ENCODE results near the gene SYT2.

The SYT2 gene

GRCh38 chr1:202671399-202671798, 38.9 kb downstream of the SYT2 start:
- no peak for DNase-seq

- no peak for DNase-seq
Measured at GRCh38 chr1:202665417-202665816, 44.8 kb downstream of the SYT2 start.

GRCh38 chr1:202664083-202664482, 46.2 kb downstream of the SYT2 start:
- no peak for DNase-seq

GRCh38 chr1:202663131-202663530, 47.1 kb downstream of the SYT2 start:
- no peak for DNase-seq

GRCh38 chr1:202662081-202662480, 48.2 kb downstream of the SYT2 start:
- DNase-seq, result peak in 2 of 3 experiments; percentile 45 to 63

GRCh38 chr1:202661136-202661845, 49.0 kb downstream of the SYT2 start:
- no peak for DNase-seq

- DNase-seq, result peak in 1 of 3 experiments; percentile 26
Measured at GRCh38 chr1:202659974-202660373, 50.3 kb downstream of the SYT2 start.

- DNase-seq, result no peak
Measured at GRCh38 chr1:202659541-202659940, 50.7 kb downstream of the SYT2 start.

GRCh38 chr1:202658769-202659168, 51.5 kb downstream of the SYT2 start:
- DNase-seq, result peak in 2 of 3 experiments; percentile 26 to 96

- DNase-seq, result no peak
Measured at GRCh38 chr1:202658251-202658759, 51.9 kb downstream of the SYT2 start.

GRCh38 chr1:202656951-202657646, 53.2 kb downstream of the SYT2 start:
- no peak for DNase-seq

GRCh38 chr1:202656057-202656456, 54.2 kb downstream of the SYT2 start:
- DNase-seq, result peak in 1 of 3 experiments; percentile 27

GRCh38 chr1:202654079-202654478, 56.2 kb downstream of the SYT2 start:
- DNase-seq, result no peak

GRCh38 chr1:202649553-202650392, 60.5 kb downstream of the SYT2 start:
- no peak for DNase-seq

- DNase-seq, result peak in 2 of 3 experiments; percentile 42 to 71
Measured at GRCh38 chr1:202648605-202649226, 61.5 kb downstream of the SYT2 start.

- no peak for DNase-seq
Measured at GRCh38 chr1:202645097-202645476, 65.2 kb downstream of the SYT2 start.

GRCh38 chr1:202644219-202645096, 65.8 kb downstream of the SYT2 start:
- no peak for DNase-seq

- peak in 2 of 3 experiments; percentile 43 to 52 for DNase-seq
Measured at GRCh38 chr1:202643397-202644218, 66.6 kb downstream of the SYT2 start.

GRCh38 chr1:202642619-202643291, 67.5 kb downstream of the SYT2 start:
- peak in 2 of 3 experiments; percentile 28 to 40 for DNase-seq

- no peak for DNase-seq
Measured at GRCh38 chr1:202642212-202642611, 68.0 kb downstream of the SYT2 start.
